OCI-LY3 (cell line): ENCODE measurements around the gene BCAN.

ENCODE experiments used
- EZH2phosphoT487 ChIP-seq: fragments of 200-600 bp; shearing (Covaris generic); IDR thresholded peaks from 2 replicates; pipeline ENCODE4 v1.6.1; 2018; ENCODE audit warnings: antibody characterized with exemption, mixed run types, low read depth
- TF ChIP-seq, protein P1 (sequence below): fragments of 200-600, 300-600 bp; sonication (generic); IDR thresholded peaks from 2 replicates; pipeline ENCODE4 v1.5.1; 2014; ENCODE audit warnings: antibody characterized with exemption, low read length, low read depth

DNA sequence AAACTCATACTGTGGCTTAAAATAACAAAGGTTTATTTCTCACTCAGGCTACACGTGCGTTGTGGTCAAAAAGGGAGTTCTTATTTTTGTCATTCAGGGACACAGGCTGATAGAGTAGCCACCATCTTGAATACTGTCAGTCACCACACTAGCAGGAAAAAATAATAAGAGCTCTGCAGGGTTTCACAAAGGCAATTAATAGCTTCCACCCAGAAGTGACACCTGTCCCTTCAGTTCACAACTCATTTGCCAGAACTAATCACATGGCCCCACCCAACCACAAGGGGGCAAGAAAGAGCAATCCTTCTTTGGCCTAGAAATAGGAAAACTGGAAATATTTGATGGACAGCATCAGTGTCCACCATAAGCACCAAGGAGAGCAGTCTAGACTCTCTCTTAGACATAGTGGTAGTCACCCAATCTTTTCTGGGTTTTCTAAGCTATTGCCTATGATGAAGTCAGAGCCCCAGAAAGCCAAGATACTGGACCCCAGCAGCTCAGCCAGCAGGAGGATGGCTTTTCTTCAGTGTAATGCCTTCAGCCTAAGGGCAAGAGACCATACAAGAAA lies 14.5 kb upstream of the BCAN start:
- TF ChIP-seq, protein P1, sequence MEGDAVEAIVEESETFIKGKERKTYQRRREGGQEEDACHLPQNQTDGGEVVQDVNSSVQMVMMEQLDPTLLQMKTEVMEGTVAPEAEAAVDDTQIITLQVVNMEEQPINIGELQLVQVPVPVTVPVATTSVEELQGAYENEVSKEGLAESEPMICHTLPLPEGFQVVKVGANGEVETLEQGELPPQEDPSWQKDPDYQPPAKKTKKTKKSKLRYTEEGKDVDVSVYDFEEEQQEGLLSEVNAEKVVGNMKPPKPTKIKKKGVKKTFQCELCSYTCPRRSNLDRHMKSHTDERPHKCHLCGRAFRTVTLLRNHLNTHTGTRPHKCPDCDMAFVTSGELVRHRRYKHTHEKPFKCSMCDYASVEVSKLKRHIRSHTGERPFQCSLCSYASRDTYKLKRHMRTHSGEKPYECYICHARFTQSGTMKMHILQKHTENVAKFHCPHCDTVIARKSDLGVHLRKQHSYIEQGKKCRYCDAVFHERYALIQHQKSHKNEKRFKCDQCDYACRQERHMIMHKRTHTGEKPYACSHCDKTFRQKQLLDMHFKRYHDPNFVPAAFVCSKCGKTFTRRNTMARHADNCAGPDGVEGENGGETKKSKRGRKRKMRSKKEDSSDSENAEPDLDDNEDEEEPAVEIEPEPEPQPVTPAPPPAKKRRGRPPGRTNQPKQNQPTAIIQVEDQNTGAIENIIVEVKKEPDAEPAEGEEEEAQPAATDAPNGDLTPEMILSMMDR: peak; percentile 91
- TF ChIP-seq EZH2phosphoT487: no peak
